SHP77 treated with DMSO at 0.1 percent for 48 hours (cell line): ENCODE measurements around the gene ALOXE3.
"Not testable (repeated sequence)": the region's sequence is repeated elsewhere in the genome, so short reads cannot be mapped to it uniquely, and the experiment has no call there.

Experiments used
- DNase-seq: peaks from one replicate; lab custom pipeline; 2025; lab: John Stamatoyannopoulos, UW

ALOXE3 gene

GRCh38 chr17:8122422-8122923 is 4.2 kb upstream of the ALOXE3 start:
- DNase-seq, result no peak

- DNase-seq, result peak; percentile 40
Measured at GRCh38 chr17:8121681-8122421, 3.5 kb upstream of the ALOXE3 start.

- DNase-seq, result no peak
Measured at GRCh38 chr17:8121407-8121680, 3.0 kb upstream of the ALOXE3 start.

- DNase-seq, result peak; percentile 89
Measured at GRCh38 chr17:8120520-8121406, 2.4 kb upstream of the ALOXE3 start.

- peak; percentile 93 for DNase-seq
Measured at GRCh38 chr17:8119581-8120519, 1.5 kb upstream of the ALOXE3 start.

- DNase-seq, result peak; percentile 80
Measured at GRCh38 chr17:8118769-8119580, 661 bp upstream of the ALOXE3 start.

- DNase-seq, result peak; percentile 10
Measured at GRCh38 chr17:8117367-8117979, 841 bp downstream of the ALOXE3 start.

- no peak for DNase-seq
Measured at GRCh38 chr17:8116776-8117175, 1.5 kb downstream of the ALOXE3 start.

- no peak for DNase-seq
Measured at GRCh38 chr17:8110907-8111306, 7.4 kb downstream of the ALOXE3 start.

- no peak for DNase-seq
Measured at GRCh38 chr17:8110456-8110804, 7.9 kb downstream of the ALOXE3 start.

- DNase-seq, result peak; percentile 13
Measured at GRCh38 chr17:8109661-8110455, 8.5 kb downstream of the ALOXE3 start.

- DNase-seq, result no peak
Measured at GRCh38 chr17:8108972-8109660, 9.2 kb downstream of the ALOXE3 start.

- not testable (repeated sequence) for DNase-seq
Measured at GRCh38 chr17:8106980-8107379, 11.3 kb downstream of the ALOXE3 start.

- no peak for DNase-seq
Measured at GRCh38 chr17:8105957-8106398, 12.3 kb downstream of the ALOXE3 start.

GRCh38 chr17:8104911-8105310 is 13.4 kb downstream of the ALOXE3 start:
- no peak for DNase-seq

GRCh38 chr17:8103549-8103948 is 14.8 kb downstream of the ALOXE3 start:
- no peak for DNase-seq

- no peak for DNase-seq
Measured at GRCh38 chr17:8101721-8102120, 16.6 kb downstream of the ALOXE3 start.

GRCh38 chr17:8100763-8101162 is 17.6 kb downstream of the ALOXE3 start:
- no peak for DNase-seq

- DNase-seq, result no peak
Measured at GRCh38 chr17:8100111-8100510, 18.2 kb downstream of the ALOXE3 start.
